Thyroid gland (tissue), 4 donors: ENCODE results near the gene FBXL17. TPM values are rescaled to one million over a fixed set of nuclear protein-coding genes. Genes with fewer than 3 reads are reported as not detected.
"Not testable (repeated sequence)": the region's sequence is repeated elsewhere in the genome, so short reads cannot be mapped to it uniquely, and the experiment has no call there.

Experiments used
- DNase-seq, 2 donors: peaks; one replicate each; pipeline ENCODE4 v3.0.0-alpha.2; 2019
- H3K27ac ChIP-seq, 3 donors: fragments of 200-600 bp; sonication (generic); 1 replicate in 2 of 3; 2 replicates in 1 of 3; pipeline ENCODE4 v1.5.1; 2016 to 2019; ENCODE audit warnings: mild to moderate bottlenecking in 1 of 3, moderate library complexity in 1 of 3
- H3K27me3 ChIP-seq: fragments of 200-600 bp; sonication (generic); one replicate; pipeline ENCODE4 v1.5.1; 2019
- H3K36me3 ChIP-seq, 2 donors: fragments of 200-600 bp; sonication (generic); one replicate each; pipeline ENCODE4 v1.5.1; 2016 to 2019
- H3K4me1 ChIP-seq, 2 donors: fragments of 200-600 bp; sonication (generic); one replicate each; pipeline ENCODE4 v1.5.1; 2017 to 2019
- H3K4me3 ChIP-seq, 3 donors: fragments of 200-600 bp; sonication (generic); replicated peaks in 1 of 3; 1 replicate in 2 of 3; 2 replicates in 1 of 3; pipeline ENCODE4 v1.5.1; 2016; ENCODE audit warnings: mild to moderate bottlenecking in 1 of 3
- H3K9me3 ChIP-seq: fragments of 200-600 bp; sonication (generic); one replicate; pipeline ENCODE4 v1.5.1; 2017
- POLR2A ChIP-seq, 2 donors: fragments of 450-650 bp; IDR thresholded peaks; one replicate each; pipeline ENCODE4 v1.6.1; 2017; ENCODE audit warnings: antibody characterized with exemption in 2 of 2, mild to moderate bottlenecking in 2 of 2, moderate library complexity in 1 of 2
- WGBS, 2 donors: methylation state at CpG; one replicate each; pipeline ENCODE4 v1.1.5; 2017; 5-methylcytosine and 5-hydroxymethylcytosine counted together
- intact Hi-C: fragments of 100-400 bp; cut with DNase I; formaldehyde crosslinking; loops from one replicate; pipeline ENCODE4 v1.15.1; 2023
- total RNA-seq, 4 donors: library from RNA; depleted of rRNA; stranded (reverse); fragments of >200 nt; gene quantifications; one replicate each; pipeline ENCODE4 v1.2.3, GENCODE V29; 2016
- TF ChIP-seq, protein P1 (sequence below), 6 experiments: fragments of 200-600 bp in 3 of 6; fragments of 450-650 bp in 3 of 6; sonication (generic) in 3 of 6; IDR thresholded peaks; one replicate each; pipeline ENCODE4 v1.5.1; 2016 to 2019; ENCODE audit warnings: antibody characterized with exemption in 6 of 6, mild to moderate bottlenecking in 2 of 6, inconsistent platforms in 1 of 6, moderate library complexity in 1 of 6

FBXL17 gene
- total RNA-seq, 4 donors from 2014 or later: 37.6 to 77.7 (median 55.6) TPM

DNA sequence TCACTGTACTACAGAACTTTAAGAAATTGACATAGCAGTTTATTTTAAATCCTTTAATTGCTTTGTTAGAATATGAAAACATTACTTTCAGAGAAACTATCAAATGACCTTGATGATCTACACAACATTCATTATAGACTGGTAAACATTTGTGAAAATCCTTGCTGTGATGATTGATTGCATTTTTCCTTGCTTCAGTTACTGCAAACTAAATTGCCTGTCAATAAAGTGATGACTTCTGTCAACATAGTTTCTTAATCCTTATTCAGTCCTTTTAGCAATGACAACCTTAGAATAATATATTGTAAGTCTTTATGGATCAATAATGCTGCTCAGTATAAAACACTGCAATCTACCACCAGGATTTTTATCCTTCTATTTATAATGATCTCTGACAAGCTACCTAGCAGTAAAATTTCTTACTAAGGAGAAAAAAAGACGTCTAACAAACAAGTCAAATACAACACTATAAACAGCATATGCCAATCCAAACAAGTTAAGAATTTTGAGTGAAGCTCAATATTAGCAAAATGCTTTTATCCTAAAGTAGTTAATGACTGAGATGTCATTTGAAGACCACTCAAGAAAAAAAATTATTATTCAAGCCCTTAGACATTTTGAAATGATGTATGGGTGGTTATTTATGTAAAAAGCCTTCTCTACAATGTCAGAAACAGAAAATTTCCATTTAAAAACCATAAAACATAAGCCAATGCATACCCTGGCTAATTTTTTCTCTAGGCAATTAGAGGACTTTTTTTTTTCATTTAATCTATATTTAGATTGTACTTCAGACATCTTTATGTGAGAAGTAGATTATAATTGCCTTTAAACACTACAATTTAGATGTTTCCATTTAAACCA is 105.5 kb downstream of the FBXL17 start:
- no peak overlapping the region for H3K27ac ChIP-seq
- no peaks in the 10 kb centered on the region for H3K27me3 ChIP-seq
- TF ChIP-seq, protein P1, sequence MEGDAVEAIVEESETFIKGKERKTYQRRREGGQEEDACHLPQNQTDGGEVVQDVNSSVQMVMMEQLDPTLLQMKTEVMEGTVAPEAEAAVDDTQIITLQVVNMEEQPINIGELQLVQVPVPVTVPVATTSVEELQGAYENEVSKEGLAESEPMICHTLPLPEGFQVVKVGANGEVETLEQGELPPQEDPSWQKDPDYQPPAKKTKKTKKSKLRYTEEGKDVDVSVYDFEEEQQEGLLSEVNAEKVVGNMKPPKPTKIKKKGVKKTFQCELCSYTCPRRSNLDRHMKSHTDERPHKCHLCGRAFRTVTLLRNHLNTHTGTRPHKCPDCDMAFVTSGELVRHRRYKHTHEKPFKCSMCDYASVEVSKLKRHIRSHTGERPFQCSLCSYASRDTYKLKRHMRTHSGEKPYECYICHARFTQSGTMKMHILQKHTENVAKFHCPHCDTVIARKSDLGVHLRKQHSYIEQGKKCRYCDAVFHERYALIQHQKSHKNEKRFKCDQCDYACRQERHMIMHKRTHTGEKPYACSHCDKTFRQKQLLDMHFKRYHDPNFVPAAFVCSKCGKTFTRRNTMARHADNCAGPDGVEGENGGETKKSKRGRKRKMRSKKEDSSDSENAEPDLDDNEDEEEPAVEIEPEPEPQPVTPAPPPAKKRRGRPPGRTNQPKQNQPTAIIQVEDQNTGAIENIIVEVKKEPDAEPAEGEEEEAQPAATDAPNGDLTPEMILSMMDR (IDR thresholded peaks at IDR 0.05): no peak
- no peak for TF ChIP-seq POLR2A (IDR thresholded peaks at IDR 0.05)
- peaks cover 0 to 13% of the 10 kb centered on the region in 2 donors for H3K4me1 ChIP-seq
- 88 to 92% methylated on average over 1 of the region's 1 CpG for WGBS, 2 donors
- intact Hi-C loops: no loop called here
- H3K4me3 ChIP-seq: no peak overlapping the region
- no peak for DNase-seq
- no peaks in the 10 kb centered on the region for H3K9me3 ChIP-seq
- no peaks in the 10 kb centered on the region for H3K36me3 ChIP-seq

- 91 to 94% methylated on average over 10 of the region's 10 CpGs for WGBS, 2 donors
- H3K9me3 ChIP-seq, intact Hi-C loops, DNase-seq, H3K4me1 ChIP-seq, H3K27me3 ChIP-seq, H3K4me3 ChIP-seq, H3K36me3 ChIP-seq, H3K27ac ChIP-seq: not testable (repeated sequence)
These were observed 107.8 kb downstream of the FBXL17 start for GRCh38 chr5:108274080-108274479.

DNA sequence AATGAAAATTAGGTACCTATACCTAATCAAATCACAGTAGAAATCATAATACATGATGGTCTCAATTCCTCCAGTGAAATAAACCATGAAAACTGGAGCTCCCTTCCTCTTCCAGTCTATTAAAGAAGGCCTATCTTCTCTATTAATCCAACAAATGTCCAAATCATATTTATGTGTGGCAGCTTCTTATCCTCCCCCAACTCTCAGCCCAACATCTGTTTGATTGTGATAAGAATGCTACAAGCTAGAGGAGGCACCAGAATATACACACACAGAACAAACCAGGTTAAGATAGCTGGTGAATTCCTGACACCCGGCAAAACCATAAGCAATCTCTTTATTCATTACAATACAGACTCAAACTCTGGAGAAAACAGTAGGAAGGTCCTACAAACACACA is 110.8 kb downstream of the FBXL17 start:
- intact Hi-C loops: no loop called here
- Histone ChIP-seq H3K27ac (no peak overlapping the region), H3K36me3 (no peaks in the 10 kb centered on the region), H3K9me3 (no peaks in the 10 kb centered on the region), H3K4me1 (no peaks in the 10 kb centered on the region), H3K4me3 (no peak overlapping the region), H3K27me3 (no peaks in the 10 kb centered on the region)
- TF ChIP-seq, protein P1 (IDR thresholded peaks at IDR 0.05): no peak
- no peak for TF ChIP-seq POLR2A (IDR thresholded peaks at IDR 0.05)
- DNase-seq: no peak
- 93 to 98% methylated on average over 1 of the region's 1 CpG for WGBS, 2 donors

- intact Hi-C loops: no loop called here
- 94 to 97% methylated on average over 2 of the region's 2 CpGs for WGBS, 2 donors
These were observed 115.7 kb downstream of the FBXL17 start for GRCh38 chr5:108266242-108266641.

GRCh38 chr5:108264533-108264932 is 117.4 kb downstream of the FBXL17 start:
- H3K4me3 ChIP-seq: no peak overlapping the region
- H3K4me1 ChIP-seq: no peaks in the 10 kb centered on the region
- TF ChIP-seq POLR2A (IDR thresholded peaks at IDR 0.05): no peak
- TF ChIP-seq, protein P1 (IDR thresholded peaks at IDR 0.05): no peak
- intact Hi-C loops: no loop called here
- no peaks in the 10 kb centered on the region for H3K27me3 ChIP-seq
- no peaks in the 10 kb centered on the region for H3K9me3 ChIP-seq
- WGBS, 2 donors: 86% methylated on average over 2 of the region's 2 CpGs
- no peak overlapping the region for H3K27ac ChIP-seq
- no peak for DNase-seq
- H3K36me3 ChIP-seq: no peaks in the 10 kb centered on the region

More at GRCh38 chr5:108266242-108266641, 115.7 kb downstream of the FBXL17 start:
- no peaks in the 10 kb centered on the region for H3K9me3 ChIP-seq
- no peak for TF ChIP-seq POLR2A (IDR thresholded peaks at IDR 0.05)
- TF ChIP-seq, protein P1 (IDR thresholded peaks at IDR 0.05): no peak
- H3K4me3 ChIP-seq: no peak overlapping the region
- no peaks in the 10 kb centered on the region for H3K27me3 ChIP-seq
- no peaks in the 10 kb centered on the region for H3K4me1 ChIP-seq
- H3K27ac ChIP-seq: no peak overlapping the region
- H3K36me3 ChIP-seq: no peaks in the 10 kb centered on the region
- DNase-seq: no peak
